GM23248 (cell line): ENCODE measurements around the gene OR10C1.

Source experiments
- EZH2 ChIP-seq: fragments of 200-600 bp; sonication (generic); IDR thresholded peaks from 2 replicates; pipeline ENCODE4 v1.6.1; 2018; ENCODE audit warnings: antibody characterized with exemption, mild to moderate bottlenecking; ENCODE audit not compliant: insufficient read depth, poor library complexity, severe bottlenecking
- EZH2phosphoT487 ChIP-seq: fragments of 200-600 bp; sonication (generic); IDR thresholded peaks from 2 replicates; pipeline ENCODE4 v1.6.1; 2018; ENCODE audit warnings: antibody characterized with exemption, moderate library complexity, mild to moderate bottlenecking, low read depth; ENCODE audit not compliant: insufficient read depth

DNA sequence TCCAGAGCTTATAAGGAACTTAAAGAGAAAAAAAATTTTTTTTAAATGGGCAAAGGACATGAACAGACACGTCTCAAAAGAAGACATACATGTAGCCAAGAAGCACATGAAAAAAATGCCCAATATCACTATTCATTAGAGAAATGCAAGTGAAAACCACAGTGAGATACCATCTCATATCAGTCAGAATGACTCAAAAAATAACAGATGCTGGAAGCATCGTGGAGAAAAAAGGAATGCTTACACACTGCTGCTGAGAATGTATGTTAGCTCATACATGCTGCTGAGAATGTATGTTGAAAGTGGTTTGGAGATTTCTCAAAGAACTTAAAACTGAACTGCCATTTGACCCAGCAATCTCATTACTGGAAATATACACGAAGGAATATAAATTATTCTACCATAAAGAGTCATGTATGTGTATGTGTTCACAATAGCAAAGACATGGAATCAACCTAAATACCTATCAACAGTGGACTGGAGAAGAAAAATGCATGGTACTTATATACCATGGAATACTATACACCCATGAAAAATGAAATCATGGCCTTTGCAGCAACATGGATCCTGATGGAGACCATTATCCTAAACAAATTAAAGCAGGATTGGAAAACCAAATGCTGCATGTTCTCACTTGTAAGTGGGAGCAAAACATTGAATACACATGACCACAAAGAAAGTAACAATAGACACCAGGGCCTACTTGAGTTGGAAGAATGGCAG is 12.5 kb downstream of the OR10C1 start:
- no peak for TF ChIP-seq EZH2
- TF ChIP-seq EZH2phosphoT487 = no peak
